ENCODE measurements around the gene ODAD4. TPM values are rescaled to one million over a fixed set of nuclear protein-coding genes. Genes with fewer than 3 reads are reported as not detected.
"Not testable (repeated sequence)": the region's sequence is repeated elsewhere in the genome, so short reads cannot be mapped to it uniquely, and the experiment has no call there.

Gene ODAD4
- total RNA-seq, 1 donor from 2014 or later: 0.50 TPM

GRCh38 chr17:42010898-42011516 is 80.6 kb downstream of the ODAD4 start:
- H3K36me3 Mint-ChIP-seq (ENCODE audit: low read depth): peaks cover 22% of the 10 kb centered on the region
- H3K27ac Mint-ChIP-seq: no peak overlapping the region
- DNase-seq (ENCODE audit: low spot score): no peak
- H3K4me3 Mint-ChIP-seq (ENCODE audit: low read depth): no peak overlapping the region
- H3K4me1 Mint-ChIP-seq (ENCODE audit: low read depth): peaks cover 31% of the 10 kb centered on the region
- H3K27me3 Mint-ChIP-seq (ENCODE audit: low read depth): no peaks in the 10 kb centered on the region
- H3K9me3 Mint-ChIP-seq: no peaks in the 10 kb centered on the region
- intact Hi-C loops (cut with micrococcal nuclease): loop anchor here (10.0 kb wide), 1 partner anchor 146 kb away; the partner anchor contains the start of gene KLHL11

GRCh38 chr17:42012363-42012762 is 81.9 kb downstream of the ODAD4 start:
- not testable (repeated sequence) for H3K27ac Mint-ChIP-seq; DNase-seq (ENCODE audit: low spot score); H3K9me3 Mint-ChIP-seq; H3K27me3 Mint-ChIP-seq (ENCODE audit: low read depth); H3K4me3 Mint-ChIP-seq (ENCODE audit: low read depth)
- Mint-ChIP-seq H3K4me1 (ENCODE audit: low read depth) (peaks cover 34% of the 10 kb centered on the region), H3K36me3 (ENCODE audit: low read depth) (peaks cover 25% of the 10 kb centered on the region)
- intact Hi-C loops (cut with micrococcal nuclease): loop anchor here (10.0 kb wide), 1 partner anchor 148 kb away; the partner anchor contains the start of gene KLHL11

GRCh38 chr17:42013740-42014139 is 83.3 kb downstream of the ODAD4 start:
- not testable (repeated sequence) for H3K27ac Mint-ChIP-seq
- intact Hi-C loops (cut with micrococcal nuclease): loop anchor here (10.0 kb wide), 1 partner anchor 149 kb away; the partner anchor contains the start of gene KLHL11
- peaks cover 25% of the 10 kb centered on the region for H3K36me3 Mint-ChIP-seq (ENCODE audit: low read depth)

More at GRCh38 chr17:42013740-42014139, 83.3 kb downstream of the ODAD4 start:
- not testable (repeated sequence) for H3K4me3 Mint-ChIP-seq (ENCODE audit: low read depth); H3K9me3 Mint-ChIP-seq; H3K27me3 Mint-ChIP-seq (ENCODE audit: low read depth); DNase-seq (ENCODE audit: low spot score)
- peaks cover 45% of the 10 kb centered on the region for H3K4me1 Mint-ChIP-seq (ENCODE audit: low read depth)

Other genes starting within 250 kb of the ODAD4 start
- gene EIF1, start 241.7 kb upstream of the ODAD4 start, total RNA-seq: 779 and 785 TPM in 2 replicates
- not detected in 2 replicates for gene GAST, start 218.3 kb upstream of the ODAD4 start, total RNA-seq
- gene HAP1, start 196.0 kb upstream of the ODAD4 start, total RNA-seq: 0.11 and 0.23 TPM in 2 replicates
- 0.78 and 1.3 TPM in 2 replicates for gene JUP, start 143.9 kb upstream of the ODAD4 start, total RNA-seq
- 7.8 and 8.6 TPM in 2 replicates for gene P3H4, start 118.7 kb upstream of the ODAD4 start, total RNA-seq
- gene FKBP10, start 117.6 kb upstream of the ODAD4 start, total RNA-seq: 1.3 and 1.4 TPM in 2 replicates
- gene NT5C3B, start 94.4 kb upstream of the ODAD4 start, total RNA-seq: 59.9 and 62.0 TPM in 2 replicates
- 0.16 and 0.23 TPM in 2 replicates for gene KLHL10, start 92.8 kb upstream of the ODAD4 start, total RNA-seq
- 44.3 and 46.0 TPM in 2 replicates for gene KLHL11, start 65.2 kb upstream of the ODAD4 start, total RNA-seq
- gene ACLY, start 11.7 kb upstream of the ODAD4 start, total RNA-seq: 223 and 232 TPM in 2 replicates
- 71.8 and 77.3 TPM in 2 replicates for gene CNP, start 36.2 kb downstream of the ODAD4 start, total RNA-seq
- 103 and 115 TPM in 2 replicates for gene DNAJC7, start 86.8 kb downstream of the ODAD4 start, total RNA-seq
- gene NKIRAS2, start 89.5 kb downstream of the ODAD4 start, total RNA-seq: 25.8 and 28.2 TPM in 2 replicates
- 0.05 and 0.21 TPM in 2 replicates for gene C17orf113, start 120.0 kb downstream of the ODAD4 start, total RNA-seq
- 0.16 and 0.28 TPM in 2 replicates for gene ZNF385C, start 167.9 kb downstream of the ODAD4 start, total RNA-seq
- 15.3 and 20.3 TPM in 2 replicates for gene DHX58, start 182.1 kb downstream of the ODAD4 start, total RNA-seq
- gene KAT2A, start 190.8 kb downstream of the ODAD4 start, total RNA-seq: 59.6 and 60.0 TPM in 2 replicates
- not detected in 2 replicates for gene HSPB9, start 192.2 kb downstream of the ODAD4 start, total RNA-seq
- gene RAB5C, start 224.4 kb downstream of the ODAD4 start, total RNA-seq: 63.9 and 67.9 TPM in 2 replicates